ENCODE results near the gene COMT. TPM values are rescaled to one million over a fixed set of nuclear protein-coding genes. Genes with fewer than 3 reads are reported as not detected.

The COMT gene
- total RNA-seq, 3 donors from 2014 or later (not counting 1 experiment from before 2014, with no cell fraction given), result 37.5 to 56.2 (median 38.2) TPM

- Mint-ChIP-seq H3K36me3 (no peaks in the 10 kb centered on the region), H3K4me1 (peaks cover 0 to 16% of the 10 kb centered on the region in 2 donors), H3K9me3 (no peaks in the 10 kb centered on the region), H3K27ac (no peak overlapping the region), H3K4me3 (peak overlapping the region; percentile 52), H3K27me3 (ENCODE audit: low read depth in 2 of 2) (no peaks in the 10 kb centered on the region)
- Histone ChIP-seq H3K27ac (ENCODE audit: low read length) (no peak overlapping the region), H3K4me3 (ENCODE audit: low read length) (no peak overlapping the region), H3K9me3 (ENCODE audit: control insufficient read depth, insufficient read depth, low read length) (no peaks in the 10 kb centered on the region), H3K4me1 (ENCODE audit: control insufficient read depth, insufficient read depth, low read length) (peaks cover 27% of the 10 kb centered on the region), H3K27me3 (ENCODE audit: control insufficient read depth, insufficient read depth, low read length) (no peaks in the 10 kb centered on the region), H3K36me3 (ENCODE audit: control insufficient read depth, insufficient read depth, low read length) (no peaks in the 10 kb centered on the region)
- DNase-seq (no peak), ATAC-seq (no peak)
- WGBS (ENCODE audit: insufficient coverage), result 91% methylated on average over 17 of the region's 19 CpGs
- intact Hi-C loops (cut with micrococcal nuclease), result no loop called here
- TF ChIP-seq CTCF (IDR thresholded peaks at IDR 0.05), result no peak
Measured at GRCh38 chr22:19984201-19984753, 42.7 kb downstream of the COMT start.

- H3K4me1 ChIP-seq (ENCODE audit: control insufficient read depth, insufficient read depth, low read length), result peaks cover 27% of the 10 kb centered on the region
- no peaks in the 10 kb centered on the region for H3K9me3 Mint-ChIP-seq
- ATAC-seq, result no peak
- TF ChIP-seq CTCF (IDR thresholded peaks at IDR 0.05), result no peak
- no peak for DNase-seq
- no peaks in the 10 kb centered on the region for H3K27me3 Mint-ChIP-seq (ENCODE audit: low read depth in 2 of 2)
- H3K27ac Mint-ChIP-seq, result no peak overlapping the region
- no peak overlapping the region for H3K27ac ChIP-seq (ENCODE audit: low read length)
- H3K36me3 Mint-ChIP-seq, result no peaks in the 10 kb centered on the region
- WGBS (ENCODE audit: insufficient coverage), result 84% methylated on average over 11 of the region's 11 CpGs
- peaks cover 0 to 16% of the 10 kb centered on the region in 2 donors for H3K4me1 Mint-ChIP-seq
- H3K4me3 ChIP-seq (ENCODE audit: low read length), result no peak overlapping the region
- H3K4me3 Mint-ChIP-seq, result peak overlapping the region; percentile 53
- no peaks in the 10 kb centered on the region for H3K36me3 ChIP-seq (ENCODE audit: control insufficient read depth, insufficient read depth, low read length)
- no peaks in the 10 kb centered on the region for H3K9me3 ChIP-seq (ENCODE audit: control insufficient read depth, insufficient read depth, low read length)
- no peaks in the 10 kb centered on the region for H3K27me3 ChIP-seq (ENCODE audit: control insufficient read depth, insufficient read depth, low read length)
- intact Hi-C loops (cut with micrococcal nuclease), result no loop called here
Measured at GRCh38 chr22:19984851-19985811, 43.6 kb downstream of the COMT start.

- no peaks in the 10 kb centered on the region for H3K27me3 Mint-ChIP-seq (ENCODE audit: low read depth in 2 of 2)
- Histone ChIP-seq H3K27ac (ENCODE audit: low read length) (no peak overlapping the region), H3K4me3 (ENCODE audit: low read length) (no peak overlapping the region), H3K36me3 (ENCODE audit: control insufficient read depth, insufficient read depth, low read length) (no peaks in the 10 kb centered on the region), H3K9me3 (ENCODE audit: control insufficient read depth, insufficient read depth, low read length) (no peaks in the 10 kb centered on the region), H3K27me3 (ENCODE audit: control insufficient read depth, insufficient read depth, low read length) (no peaks in the 10 kb centered on the region), H3K4me1 (ENCODE audit: control insufficient read depth, insufficient read depth, low read length) (peaks cover 27% of the 10 kb centered on the region)
- no peaks in the 10 kb centered on the region for H3K36me3 Mint-ChIP-seq
- no peaks in the 10 kb centered on the region for H3K9me3 Mint-ChIP-seq
- intact Hi-C loops (cut with micrococcal nuclease), result loop anchor here (2.0 kb wide), 1 partner anchor 31 kb away; the partner anchor contains the start of gene ARVCF
- 83% methylated on average over 2 of the region's 2 CpGs for WGBS (ENCODE audit: insufficient coverage)
- no peak overlapping the region for H3K27ac Mint-ChIP-seq
- no peak for DNase-seq
- peak overlapping the region; percentile 75 for H3K4me3 Mint-ChIP-seq
- no peak for ATAC-seq
- TF ChIP-seq CTCF (IDR thresholded peaks at IDR 0.05), result no peak
- H3K4me1 Mint-ChIP-seq, result peaks cover 0 to 16% of the 10 kb centered on the region in 2 donors
Measured at GRCh38 chr22:19986011-19986409, 44.4 kb downstream of the COMT start.
